HUES48 (cell line): ENCODE data around the gene SYS1.
A peak's percentile ranks its signal among the peaks of the same experiment; 100 is the strongest.

ENCODE experiments used
- H3K27ac ChIP-seq: one replicate; pipeline ENCODE4 v1.7.0; 2013; ENCODE audit warnings: low read depth, low read length, inconsistent platforms
- H3K27me3 ChIP-seq: 2 replicates; pipeline ENCODE4 v1.6.1; 2013; ENCODE audit warnings: mild to moderate bottlenecking, low read length; ENCODE audit not compliant: control insufficient read depth, insufficient read depth
- H3K36me3 ChIP-seq: 2 replicates; pipeline ENCODE4 v1.6.1; 2013; ENCODE audit warnings: low read length; ENCODE audit not compliant: control insufficient read depth, insufficient read depth
- H3K4me1 ChIP-seq: 2 replicates; pipeline ENCODE4 v1.6.1; 2013; ENCODE audit warnings: mild to moderate bottlenecking, low read length; ENCODE audit not compliant: control insufficient read depth, insufficient read depth
- H3K4me3 ChIP-seq: 2 replicates; pipeline ENCODE4 v1.5.1; 2013; ENCODE audit warnings: mild to moderate bottlenecking, low read depth, low read length
- H3K9ac ChIP-seq: 2 replicates; pipeline ENCODE4 v1.6.1; 2013; ENCODE audit warnings: mild to moderate bottlenecking, low read depth, low read length, moderate library complexity
- H3K9me3 ChIP-seq: 2 replicates; pipeline ENCODE4 v1.6.1; 2013; ENCODE audit warnings: low read length; ENCODE audit not compliant: control insufficient read depth, insufficient read depth

The SYS1 gene

GRCh38 chr20:45370571-45371160, 7.7 kb downstream of the SYS1 start:
- Histone ChIP-seq H3K27me3 (peaks cover 7% of the 10 kb centered on the region), H3K9ac (no peak overlapping the region), H3K36me3 (peaks cover 26% of the 10 kb centered on the region), H3K9me3 (no peaks in the 10 kb centered on the region), H3K4me3 (no peak overlapping the region), H3K4me1 (peaks cover 4% of the 10 kb centered on the region), H3K27ac (no peak overlapping the region)

GRCh38 chr20:45372241-45372640, 9.3 kb downstream of the SYS1 start:
- Histone ChIP-seq H3K4me1 (peaks cover 4% of the 10 kb centered on the region), H3K4me3 (no peak overlapping the region), H3K9me3 (no peaks in the 10 kb centered on the region), H3K9ac (no peak overlapping the region), H3K27ac (no peak overlapping the region), H3K36me3 (peaks cover 11% of the 10 kb centered on the region), H3K27me3 (peaks cover 7% of the 10 kb centered on the region)

GRCh38 chr20:45372646-45373352, 9.8 kb downstream of the SYS1 start:
- Histone ChIP-seq H3K9ac (no peak overlapping the region), H3K36me3 (peaks cover 5% of the 10 kb centered on the region), H3K4me3 (peak overlapping the region; percentile 68; the same call in 1 of the 2 replicates), H3K27ac (no peak overlapping the region), H3K27me3 (peaks cover 7% of the 10 kb centered on the region), H3K9me3 (no peaks in the 10 kb centered on the region), H3K4me1 (peaks cover 4% of the 10 kb centered on the region)

- no peak overlapping the region for H3K27ac ChIP-seq
- H3K9me3 ChIP-seq = no peaks in the 10 kb centered on the region
- H3K4me3 ChIP-seq = peak overlapping the region; percentile 68
- peaks cover 7% of the 10 kb centered on the region for H3K27me3 ChIP-seq
- H3K4me1 ChIP-seq = peaks cover 4% of the 10 kb centered on the region
- no peak overlapping the region; the same call in 1 of the 2 replicates for H3K9ac ChIP-seq
- H3K36me3 ChIP-seq = no peaks in the 10 kb centered on the region
These were observed 10.6 kb downstream of the SYS1 start for GRCh38 chr20:45373353-45374100.

GRCh38 chr20:45374101-45374467, 11.1 kb downstream of the SYS1 start:
- Histone ChIP-seq H3K4me1 (peaks cover 4% of the 10 kb centered on the region), H3K27me3 (peaks cover 7% of the 10 kb centered on the region), H3K9me3 (no peaks in the 10 kb centered on the region), H3K27ac (no peak overlapping the region), H3K36me3 (no peaks in the 10 kb centered on the region), H3K9ac (no peak overlapping the region), H3K4me3 (no peak overlapping the region)

- Histone ChIP-seq H3K9ac (no peak overlapping the region), H3K9me3 (no peaks in the 10 kb centered on the region), H3K27ac (no peak overlapping the region), H3K4me3 (no peak overlapping the region), H3K4me1 (peaks cover 6% of the 10 kb centered on the region), H3K27me3 (peaks cover 7% of the 10 kb centered on the region), H3K36me3 (no peaks in the 10 kb centered on the region)
These were observed 12.0 kb downstream of the SYS1 start for GRCh38 chr20:45374966-45375365.

GRCh38 chr20:45377269-45377668, 14.3 kb downstream of the SYS1 start:
- Histone ChIP-seq H3K9me3 (no peaks in the 10 kb centered on the region), H3K36me3 (no peaks in the 10 kb centered on the region), H3K4me3 (no peak overlapping the region), H3K4me1 (peaks cover 11% of the 10 kb centered on the region), H3K27me3 (peaks cover 7% of the 10 kb centered on the region), H3K9ac (no peak overlapping the region), H3K27ac (no peak overlapping the region)

GRCh38 chr20:45378191-45378590, 15.2 kb downstream of the SYS1 start, which contains the start of gene TP53TG5:
Gene TP53TG5, minus strand, starts transcription at chr20:45378325. Its CDS starts 89 bp downstream, at chr20:45378236.
- Histone ChIP-seq H3K36me3 (no peaks in the 10 kb centered on the region), H3K4me1 (peaks cover 9% of the 10 kb centered on the region), H3K4me3 (no peak within 1 kb of the TSS), H3K27ac (no peak within 1 kb of the TSS), H3K9ac (no peak within 1 kb of the TSS), H3K27me3 (peaks cover 3% of the 10 kb centered on the region), H3K9me3 (no peaks in the 10 kb centered on the region)

- Histone ChIP-seq H3K9me3 (no peaks in the 10 kb centered on the region), H3K9ac (no peak overlapping the region), H3K4me3 (no peak overlapping the region), H3K36me3 (no peaks in the 10 kb centered on the region), H3K27ac (no peak overlapping the region), H3K4me1 (no peaks in the 10 kb centered on the region), H3K27me3 (no peaks in the 10 kb centered on the region)
These were observed 24.3 kb downstream of the SYS1 start for GRCh38 chr20:45387274-45387673.

GRCh38 chr20:45390931-45391330, 28.0 kb downstream of the SYS1 start:
- Histone ChIP-seq H3K9ac (no peak overlapping the region), H3K27ac (no peak overlapping the region), H3K4me1 (no peaks in the 10 kb centered on the region), H3K27me3 (no peaks in the 10 kb centered on the region), H3K9me3 (no peaks in the 10 kb centered on the region), H3K36me3 (no peaks in the 10 kb centered on the region), H3K4me3 (no peak overlapping the region)

- Histone ChIP-seq H3K9me3 (no peaks in the 10 kb centered on the region), H3K36me3 (no peaks in the 10 kb centered on the region), H3K27ac (no peak overlapping the region), H3K4me3 (no peak overlapping the region), H3K4me1 (no peaks in the 10 kb centered on the region), H3K27me3 (no peaks in the 10 kb centered on the region), H3K9ac (no peak overlapping the region)
These were observed 28.6 kb downstream of the SYS1 start for GRCh38 chr20:45391559-45391958.
